Cardiac muscle cell (in vitro differentiated cells and primary cell): Measurements from ENCODE around the gene MAN2C1. TPM values are rescaled to one million over a fixed set of nuclear protein-coding genes. Genes with fewer than 3 reads are reported as not detected.
"Not testable (repeated sequence)": the region's sequence is repeated elsewhere in the genome, so short reads cannot be mapped to it uniquely, and the experiment has no call there.

Source experiments
- DNase-seq, 2 donors: peaks; one replicate each; pipeline versions ENCODE4 v3.0.0 to v3.0.0-alpha.2; 2010 to 2017; ENCODE audit warnings: low read depth in 1 of 2, low spot score in 1 of 2
- H3K27ac ChIP-seq: fragments of 200-600 bp; sonication (generic); 2 replicates; pipeline ENCODE4 v1.5.1; 2016
- H3K27me3 ChIP-seq: fragments of 200-600 bp; sonication (generic); 2 replicates; pipeline ENCODE4 v1.6.0; 2016; ENCODE audit warnings: control low read depth
- H3K36me3 ChIP-seq: fragments of 200-600 bp; sonication (generic); 2 replicates; pipeline ENCODE4 v1.5.1; 2016; ENCODE audit warnings: control low read depth
- H3K4me1 ChIP-seq: fragments of 200-600 bp; sonication (generic); 2 replicates; pipeline ENCODE4 v1.8.1; 2017; ENCODE audit warnings: low read depth, mild to moderate bottlenecking, mixed run types
- H3K4me3 ChIP-seq: fragments of 200-600 bp; sonication (generic); 2 replicates; pipeline ENCODE4 v1.5.1; 2016; ENCODE audit warnings: mild to moderate bottlenecking
- H3K9me3 ChIP-seq: fragments of 200-600 bp; sonication (generic); 2 replicates; pipeline ENCODE4 v1.5.1; 2017; ENCODE audit warnings: low read depth, mild to moderate bottlenecking, control low read depth
- CTCF ChIP-seq: IDR thresholded peaks from 2 replicates; pipeline ENCODE4 v1.5.1; 2012; ENCODE audit warnings: low read depth, mild to moderate bottlenecking, low read length
- polyA plus RNA-seq: library from polyadenylated mRNA; unstranded; fragments of >200 nt; fragmentation: Nextera tagmentation; extraction: Ambion mirVana; gene quantifications from 2 replicates; pipeline ENCODE4 v1.2.1, GENCODE V29; 2016
- total RNA-seq: library from RNA; depleted of rRNA; stranded (reverse); fragments of >200 nt; gene quantifications from 2 replicates; pipeline ENCODE4 v1.2.3, GENCODE V29; 2016

The MAN2C1 gene
- total and polyA plus RNA-seq, 2 experiments from 2014 or later: 157 to 244 TPM

- Histone ChIP-seq H3K27me3 (no peaks in the 10 kb centered on the region), H3K36me3 (peaks cover 80% of the 10 kb centered on the region), H3K4me3 (no peak overlapping the region), H3K27ac (no peak overlapping the region), H3K4me1 (no peaks in the 10 kb centered on the region), H3K9me3 (no peaks in the 10 kb centered on the region)
- TF ChIP-seq CTCF: no peak
- DNase-seq: no peak
Measured at GRCh38 chr15:75397494-75397893, 29.1 kb upstream of the MAN2C1 start.

- Histone ChIP-seq H3K27me3 (no peaks in the 10 kb centered on the region), H3K4me1 (no peaks in the 10 kb centered on the region), H3K36me3 (peaks cover 83% of the 10 kb centered on the region), H3K27ac (no peak overlapping the region), H3K4me3 (no peak overlapping the region), H3K9me3 (no peaks in the 10 kb centered on the region)
- DNase-seq: no peak
- no peak for TF ChIP-seq CTCF
Measured at GRCh38 chr15:75389791-75390382, 21.5 kb upstream of the MAN2C1 start.

- peaks cover 82% of the 10 kb centered on the region for H3K36me3 ChIP-seq
- not testable (repeated sequence) for H3K27me3 ChIP-seq, DNase-seq, H3K4me1 ChIP-seq, H3K9me3 ChIP-seq, H3K4me3 ChIP-seq, H3K27ac ChIP-seq
Measured at GRCh38 chr15:75383986-75384385, 15.6 kb upstream of the MAN2C1 start.

GRCh38 chr15:75380773-75381172, 12.4 kb upstream of the MAN2C1 start:
- H3K27me3 ChIP-seq: no peaks in the 10 kb centered on the region
- no peak overlapping the region for H3K27ac ChIP-seq
- TF ChIP-seq CTCF: no peak
- H3K9me3 ChIP-seq: no peaks in the 10 kb centered on the region
- peaks cover 74% of the 10 kb centered on the region for H3K36me3 ChIP-seq
- no peak overlapping the region for H3K4me3 ChIP-seq
- no peaks in the 10 kb centered on the region for H3K4me1 ChIP-seq
- no peak for DNase-seq

DNA sequence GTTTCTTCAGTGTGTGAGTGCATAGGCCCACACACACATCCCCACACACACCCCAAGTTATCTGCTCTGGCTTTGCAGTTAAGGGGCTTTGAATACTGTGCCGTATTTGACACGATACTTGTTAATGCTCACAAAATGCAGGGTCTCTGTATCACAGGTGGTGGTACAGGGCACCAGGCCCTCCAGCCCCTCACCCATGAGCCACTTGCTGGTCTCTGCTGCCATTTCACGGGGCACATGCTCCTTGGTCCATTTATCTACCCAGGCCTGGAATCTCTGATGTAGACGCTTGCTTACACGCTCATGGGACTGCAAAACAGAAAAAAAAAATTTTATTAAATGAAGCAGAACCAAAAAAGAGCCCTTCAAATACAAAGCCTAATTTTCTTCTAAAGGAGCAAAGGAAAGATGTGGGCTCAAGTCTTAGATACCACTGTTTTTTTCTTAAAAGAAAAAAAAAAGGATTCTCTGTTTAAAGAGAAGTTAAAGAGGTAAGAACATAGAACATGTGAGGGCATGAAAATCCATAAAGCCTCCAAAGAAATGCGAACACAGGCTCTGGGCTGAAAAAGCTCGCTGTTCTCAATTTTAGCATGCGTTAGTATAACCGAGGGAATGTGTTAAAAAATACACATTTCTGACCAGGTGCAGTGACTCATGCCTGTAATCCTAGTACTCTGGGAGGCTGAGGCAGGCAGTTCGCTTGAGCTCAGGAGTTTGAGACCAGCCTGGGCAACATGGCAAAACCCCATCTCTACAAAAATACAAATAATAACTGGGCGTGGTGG, 3.7 kb upstream of the MAN2C1 start:
- TF ChIP-seq CTCF: no peak
- no peak for DNase-seq
- no peaks in the 10 kb centered on the region for H3K9me3 ChIP-seq
- H3K27me3 ChIP-seq: no peaks in the 10 kb centered on the region
- H3K4me1 ChIP-seq: peaks cover 6% of the 10 kb centered on the region
- no peak overlapping the region for H3K4me3 ChIP-seq
- H3K27ac ChIP-seq: no peak overlapping the region
- H3K36me3 ChIP-seq: peaks cover 45% of the 10 kb centered on the region

DNA sequence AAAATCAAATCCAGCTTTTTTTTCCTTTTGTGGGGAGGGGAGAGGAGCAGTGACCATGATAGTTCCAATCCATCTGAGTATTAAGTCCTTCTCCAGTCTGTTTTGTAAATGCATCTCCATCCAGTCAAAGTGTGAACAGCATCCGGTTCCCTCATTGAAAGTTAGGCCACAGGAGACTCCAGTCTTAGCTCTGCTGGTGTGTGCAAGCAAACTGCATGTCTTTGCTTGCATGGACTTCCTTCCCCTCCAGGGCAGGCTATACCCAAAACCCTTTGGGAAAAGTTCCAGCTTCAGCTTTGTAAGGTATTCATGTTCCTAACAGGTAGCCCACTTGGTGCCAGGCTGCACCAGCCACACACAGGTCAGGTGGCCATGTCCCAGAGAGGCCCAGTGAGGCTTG, 3.1 kb upstream of the MAN2C1 start:
- no peak overlapping the region for H3K27ac ChIP-seq
- no peak overlapping the region for H3K4me3 ChIP-seq
- DNase-seq: no peak
- peaks cover 6% of the 10 kb centered on the region for H3K4me1 ChIP-seq
- H3K27me3 ChIP-seq: no peaks in the 10 kb centered on the region
- H3K9me3 ChIP-seq: no peaks in the 10 kb centered on the region
- H3K36me3 ChIP-seq: peaks cover 48% of the 10 kb centered on the region
- no peak for TF ChIP-seq CTCF
